Natural killer cell (primary cell): ENCODE data around the gene INTS7. TPM values are rescaled to one million over a fixed set of nuclear protein-coding genes. Genes with fewer than 3 reads are reported as not detected.

ENCODE experiments used
- ATAC-seq, 3 donors: fragments of 150-1000 bp in 2 of 3; fragments of 200-7000 bp in 1 of 3; cut with Tn5 transposase; 1 replicate in 1 of 3; 2 replicates in 2 of 3; pipeline ENCODE4 v1.10.0; 2021; ENCODE audit warnings: mild to moderate bottlenecking in 2 of 3, moderate library complexity in 2 of 3
- DNase-seq, 2 donors: peaks; one replicate each; pipeline versions ENCODE4 v3.0.0 to v3.0.0-alpha.2; 2013 to 2021; ENCODE audit warnings: mixed read lengths in 1 of 2
- H3K27ac ChIP-seq: one replicate; pipeline ENCODE4 v1.5.1; 2013; ENCODE audit warnings: mild to moderate bottlenecking, low read length
- H3K27me3 ChIP-seq: one replicate; pipeline ENCODE4 v1.6.1; 2013; ENCODE audit warnings: low read length; ENCODE audit not compliant: control insufficient read depth, insufficient read depth
- H3K36me3 ChIP-seq: one replicate; pipeline ENCODE4 v1.6.1; 2013; ENCODE audit warnings: low read length; ENCODE audit not compliant: control insufficient read depth, insufficient read depth
- H3K4me1 ChIP-seq: one replicate; pipeline ENCODE4 v1.6.1; 2013; ENCODE audit warnings: low read length; ENCODE audit not compliant: control insufficient read depth, insufficient read depth
- H3K4me3 ChIP-seq: one replicate; pipeline ENCODE4 v1.5.1; 2013; ENCODE audit warnings: low read length
- H3K9me3 ChIP-seq: one replicate; pipeline ENCODE4 v1.6.1; 2013; ENCODE audit warnings: low read length; ENCODE audit not compliant: control insufficient read depth, insufficient read depth
- H3K27ac Mint-ChIP-seq, 2 donors: one replicate each; pipeline ENCODE4 v1.8.0; 2022; ENCODE audit warnings: mild to moderate bottlenecking in 2 of 2, mixed read lengths in 2 of 2, moderate library complexity in 1 of 2
- H3K27me3 Mint-ChIP-seq, 2 donors: one replicate each; pipeline ENCODE4 v1.8.0; 2022; ENCODE audit warnings: low read depth in 2 of 2, mixed read lengths in 2 of 2
- H3K36me3 Mint-ChIP-seq: one replicate; pipeline ENCODE4 v1.8.0; 2022; ENCODE audit warnings: mixed read lengths
- H3K4me1 Mint-ChIP-seq, 2 donors: one replicate each; pipeline ENCODE4 v1.8.0; 2022; ENCODE audit warnings: mixed read lengths in 2 of 2
- H3K4me3 Mint-ChIP-seq: one replicate; pipeline ENCODE4 v1.8.0; 2022; ENCODE audit warnings: mild to moderate bottlenecking, moderate library complexity, mixed read lengths
- H3K9me3 Mint-ChIP-seq, 2 donors: one replicate each; pipeline ENCODE4 v1.8.0; 2022; ENCODE audit warnings: mixed read lengths in 2 of 2
- CTCF ChIP-seq: fragments of 200-600 bp; IDR thresholded peaks from one replicate; pipeline ENCODE4 v1.8.0; 2022; ENCODE audit warnings: antibody characterized with exemption
- WGBS: methylation state at CpG from one replicate; pipeline ENCODE4 v1.1.7; 2013; ENCODE audit warnings: missing lambda C conversion rate; ENCODE audit not compliant: insufficient coverage; 5-methylcytosine and 5-hydroxymethylcytosine counted together
- intact Hi-C: fragments of 100-400 bp; cut with micrococcal nuclease; formaldehyde crosslinking; loops from one replicate; pipeline ENCODE4 v1.14.2; 2022
- total RNA-seq, 4 donors: library from RNA; stranded (reverse); fragments of 120-200 nt in 1 of 4; gene quantifications; one replicate each; pipeline versions ENCODE4 v1.2.3 to v1.2.4, GENCODE V29; 2013 to 2022

The INTS7 gene
- total RNA-seq, 3 donors from 2014 or later (not counting 1 experiment from before 2014, with no cell fraction given): 10.0 to 20.3 (median 11.0) TPM

GRCh38 chr1:212053993-212054392 lies 18.6 kb upstream of the INTS7 start:
- H3K36me3 ChIP-seq: no peaks in the 10 kb centered on the region
- H3K4me1 Mint-ChIP-seq: peaks cover 18 to 20% of the 10 kb centered on the region in 2 donors
- H3K27ac Mint-ChIP-seq: peak overlapping the region; percentile 16 to 64
- peaks cover 10% of the 10 kb centered on the region for H3K4me1 ChIP-seq
- H3K4me3 ChIP-seq: no peak overlapping the region
- peaks cover 23% of the 10 kb centered on the region for H3K36me3 Mint-ChIP-seq
- no peaks in the 10 kb centered on the region for H3K27me3 Mint-ChIP-seq
- peaks cover 7 to 13% of the 10 kb centered on the region in 2 donors for H3K9me3 Mint-ChIP-seq
- WGBS: 56% methylated on average over 1 of the region's 1 CpG
- H3K27ac ChIP-seq: no peak overlapping the region
- no peaks in the 10 kb centered on the region for H3K27me3 ChIP-seq
- DNase-seq (no peak), ATAC-seq (peak in 1 of 3 donors; percentile 37)
- intact Hi-C loops: no loop called here
- no peak for TF ChIP-seq CTCF
- H3K9me3 ChIP-seq: peaks cover 3% of the 10 kb centered on the region
- no peak overlapping the region for H3K4me3 Mint-ChIP-seq

GRCh38 chr1:212045981-212046380 lies 10.6 kb upstream of the INTS7 start:
- intact Hi-C loops: no loop called here
- Mint-ChIP-seq H3K36me3 (no peaks in the 10 kb centered on the region), H3K4me1 (peaks cover 0 to 2% of the 10 kb centered on the region in 2 donors), H3K27ac (no peak overlapping the region), H3K27me3 (no peaks in the 10 kb centered on the region), H3K4me3 (no peak overlapping the region), H3K9me3 (no peaks in the 10 kb centered on the region)
- 96% methylated on average over 2 of the region's 2 CpGs for WGBS
- no peaks in the 10 kb centered on the region for H3K27me3 ChIP-seq
- no peaks in the 10 kb centered on the region for H3K4me1 ChIP-seq
- H3K27ac ChIP-seq: no peak overlapping the region
- TF ChIP-seq CTCF: no peak
- ATAC-seq (no peak), DNase-seq (no peak)
- no peaks in the 10 kb centered on the region for H3K36me3 ChIP-seq
- H3K4me3 ChIP-seq: no peak overlapping the region
- H3K9me3 ChIP-seq: no peaks in the 10 kb centered on the region

- no CpG with 5 or more reads among the region's 1 CpG for WGBS
- no peak for ATAC-seq
These were observed 9.5 kb upstream of the INTS7 start for GRCh38 chr1:212044851-212045250.

More at GRCh38 chr1:212044851-212045250, 9.5 kb upstream of the INTS7 start:
- TF ChIP-seq CTCF: no peak
- H3K27me3 Mint-ChIP-seq: no peaks in the 10 kb centered on the region
- Histone ChIP-seq H3K27ac (no peak overlapping the region), H3K36me3 (no peaks in the 10 kb centered on the region), H3K27me3 (no peaks in the 10 kb centered on the region), H3K4me1 (no peaks in the 10 kb centered on the region), H3K4me3 (no peak overlapping the region), H3K9me3 (no peaks in the 10 kb centered on the region)
- intact Hi-C loops: no loop called here
- H3K4me3 Mint-ChIP-seq: no peak overlapping the region
- H3K4me1 Mint-ChIP-seq: peaks cover 0 to 8% of the 10 kb centered on the region in 2 donors
- H3K27ac Mint-ChIP-seq: no peak overlapping the region
- no peaks in the 10 kb centered on the region for H3K9me3 Mint-ChIP-seq
- DNase-seq: no peak
- no peaks in the 10 kb centered on the region for H3K36me3 Mint-ChIP-seq
